BLaER1 treated with 17β-estradiol and CSF1 and Interleukin-3, amounts not matched to agents 10 nM and 100 nM (cell line): ENCODE measurements around the gene PCCA.

ENCODE experiments used
- H3K27ac ChIP-seq, 11 experiments: shearing (Covaris generic); formaldehyde crosslinking; 2 replicates each; pipeline ENCODE4 v1.8.1; 2022
- H3K27me3 ChIP-seq, 11 experiments: shearing (Covaris generic); formaldehyde crosslinking; 2 replicates each; pipeline ENCODE4 v1.8.1; 2022
- H3K36me3 ChIP-seq, 11 experiments: shearing (Covaris generic); formaldehyde crosslinking; 2 replicates each; pipeline ENCODE4 v1.8.1; 2022
- H3K4me1 ChIP-seq, 10 experiments: shearing (Covaris generic); formaldehyde crosslinking; 2 replicates each; pipeline ENCODE4 v1.8.1; 2022
- H3K4me2 ChIP-seq, 11 experiments: shearing (Covaris generic); formaldehyde crosslinking; 2 replicates each; pipeline ENCODE4 v1.8.1; 2022
- H3K4me3 ChIP-seq, 10 experiments: shearing (Covaris generic); formaldehyde crosslinking; 2 replicates each; pipeline ENCODE4 v1.8.1; 2022
- H3K9ac ChIP-seq, 11 experiments: shearing (Covaris generic); formaldehyde crosslinking; 2 replicates each; pipeline ENCODE4 v1.8.1; 2022
- H3K9me3 ChIP-seq, 11 experiments: shearing (Covaris generic); formaldehyde crosslinking; replicated peaks in 1 of 11; 2 replicates each; pipeline ENCODE4 v1.8.1; 2022
- H4K20me1 ChIP-seq, 11 experiments: shearing (Covaris generic); formaldehyde crosslinking; 2 replicates each; pipeline ENCODE4 v1.8.1; 2022
- Cebpa-rat ChIP-seq, 11 experiments: shearing (Covaris generic); IDR thresholded peaks; 2 replicates each; pipeline ENCODE4 v1.8.1; 2022

The PCCA gene

GRCh38 chr13:100460791-100461190 lies 371.9 kb downstream of the PCCA start:
- peaks cover 0 to 6% (median 0%) of the 10 kb centered on the region in 10 experiments; a peak in 3 of 20 replicates for H3K4me1 ChIP-seq
- no peaks in the 10 kb centered on the region for H3K27me3 ChIP-seq
- no peak overlapping the region for H3K9ac ChIP-seq
- no peak for TF ChIP-seq Cebpa-rat (IDR thresholded peaks at IDR 0.05)
- no peaks in the 10 kb centered on the region for H3K36me3 ChIP-seq
- no peak overlapping the region for H3K27ac ChIP-seq
- no peak overlapping the region for H3K4me3 ChIP-seq
- H3K9me3 ChIP-seq, result peaks cover 0 to 15% (median 6%) of the 10 kb centered on the region in 11 experiments; a peak in 12 of 22 replicates
- no peak overlapping the region for H3K4me2 ChIP-seq
- no peaks in the 10 kb centered on the region for H4K20me1 ChIP-seq

GRCh38 chr13:100461309-100462030 lies 372.6 kb downstream of the PCCA start:
- Histone ChIP-seq H3K36me3 (no peaks in the 10 kb centered on the region), H3K9me3 (peaks cover 0 to 11% (median 6%) of the 10 kb centered on the region in 11 experiments; a peak in 11 of 22 replicates), H3K27ac (no peak overlapping the region), H3K4me3 (no peak overlapping the region), H3K27me3 (no peaks in the 10 kb centered on the region), H3K4me1 (peaks cover 0 to 6% (median 0%) of the 10 kb centered on the region in 10 experiments; a peak in 3 of 20 replicates), H3K9ac (no peak overlapping the region), H3K4me2 (peak overlapping the region in 4 of 11 experiments; percentile 1 to 25 (median 10); a peak in 4 of 22 replicates), H4K20me1 (no peaks in the 10 kb centered on the region)
- TF ChIP-seq Cebpa-rat (IDR thresholded peaks at IDR 0.05), result no peak

GRCh38 chr13:100464006-100464405 lies 375.1 kb downstream of the PCCA start:
- no peaks in the 10 kb centered on the region for H4K20me1 ChIP-seq
- no peak overlapping the region for H3K4me3 ChIP-seq
- TF ChIP-seq Cebpa-rat (IDR thresholded peaks at IDR 0.05), result no peak
- peaks cover 0 to 16% (median 6%) of the 10 kb centered on the region in 11 experiments; a peak in 12 of 22 replicates for H3K9me3 ChIP-seq
- no peak overlapping the region for H3K27ac ChIP-seq
- no peak overlapping the region for H3K4me2 ChIP-seq
- peaks cover 0 to 6% (median 0%) of the 10 kb centered on the region in 10 experiments; a peak in 3 of 20 replicates for H3K4me1 ChIP-seq
- no peak overlapping the region for H3K9ac ChIP-seq
- no peaks in the 10 kb centered on the region for H3K36me3 ChIP-seq
- H3K27me3 ChIP-seq, result no peaks in the 10 kb centered on the region

DNA sequence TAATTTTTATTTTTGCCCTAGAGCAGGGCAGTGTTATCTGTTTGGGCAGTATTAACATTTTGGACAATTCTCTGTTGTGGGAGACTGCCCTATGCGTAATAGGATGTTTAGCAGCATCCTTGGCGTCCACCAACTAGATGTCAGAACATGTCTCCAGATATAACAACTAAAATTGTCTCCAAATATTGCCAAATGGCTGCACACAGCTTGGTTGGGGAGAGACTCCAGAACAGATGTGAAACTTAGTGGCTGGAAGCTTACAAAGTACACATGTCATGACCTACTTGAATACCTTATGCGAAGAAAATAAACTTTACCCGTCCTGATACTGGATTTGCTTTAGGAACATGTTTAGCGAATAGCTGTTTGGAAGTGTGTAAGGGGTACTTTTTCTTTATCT lies 376.7 kb downstream of the PCCA start:
- Histone ChIP-seq H4K20me1 (no peaks in the 10 kb centered on the region), H3K36me3 (no peaks in the 10 kb centered on the region), H3K9me3 (peaks cover 0 to 8% (median 0%) of the 10 kb centered on the region in 11 experiments; a peak in 3 of 22 replicates), H3K4me3 (no peak overlapping the region), H3K4me2 (no peak overlapping the region), H3K27me3 (no peaks in the 10 kb centered on the region), H3K27ac (no peak overlapping the region), H3K9ac (no peak overlapping the region), H3K4me1 (peaks cover 0 to 14% (median 0%) of the 10 kb centered on the region in 10 experiments; a peak in 3 of 20 replicates)
- TF ChIP-seq Cebpa-rat (IDR thresholded peaks at IDR 0.05), result no peak

DNA sequence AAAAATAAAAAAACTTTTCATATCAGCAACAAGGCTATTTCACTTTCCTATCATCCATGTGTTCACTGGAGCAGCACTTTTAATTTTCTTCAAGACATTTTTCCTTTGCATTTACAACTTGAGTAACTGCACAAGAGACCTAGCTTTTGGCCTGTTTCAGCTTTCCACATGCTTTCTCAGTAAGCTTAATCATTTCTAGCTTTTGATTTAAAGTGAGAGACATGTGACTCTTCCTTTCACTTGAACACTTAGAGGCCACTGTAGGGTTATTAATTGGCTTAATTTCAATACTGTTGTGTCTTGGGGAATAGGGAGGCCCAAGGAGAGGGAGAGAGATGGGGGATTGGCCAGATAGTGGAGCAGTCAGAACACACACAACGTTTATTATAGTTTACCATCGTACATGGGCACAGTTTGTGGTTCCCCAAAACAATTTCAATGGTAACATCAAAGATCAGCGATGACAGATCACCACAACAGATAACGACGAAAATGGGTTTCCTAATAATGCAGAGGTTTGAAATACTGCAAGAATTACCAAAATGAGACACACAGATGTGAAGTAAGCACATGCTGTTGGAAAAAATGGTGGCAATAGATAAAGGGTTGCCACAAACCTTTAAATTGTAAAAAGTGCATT lies 382.1 kb downstream of the PCCA start:
- no peak for TF ChIP-seq Cebpa-rat (IDR thresholded peaks at IDR 0.05)
- no peak overlapping the region for H3K4me3 ChIP-seq

GRCh38 chr13:100473087-100473486 lies 384.2 kb downstream of the PCCA start:
- Histone ChIP-seq H3K27me3 (no peaks in the 10 kb centered on the region), H3K9ac (no peak overlapping the region), H4K20me1 (no peaks in the 10 kb centered on the region), H3K27ac (no peak overlapping the region), H3K4me1 (0 out of 20 replicates have a peak, but pooled peaks cover 0 to 7% (median 0%) of the 10 kb centered on the region in 10 experiments), H3K4me3 (no peak overlapping the region), H3K36me3 (no peaks in the 10 kb centered on the region), H3K9me3 (peaks cover 0 to 4% (median 0%) of the 10 kb centered on the region in 11 experiments; a peak in 1 of 22 replicates), H3K4me2 (no peak overlapping the region)
- no peak for TF ChIP-seq Cebpa-rat (IDR thresholded peaks at IDR 0.05)

More for the DNA sequence above, 382.1 kb downstream of the PCCA start:
- H3K27me3 ChIP-seq, result no peaks in the 10 kb centered on the region
- no peak overlapping the region for H3K27ac ChIP-seq
- H3K9ac ChIP-seq, result no peak overlapping the region
- no peak overlapping the region for H3K4me2 ChIP-seq
- peaks cover 0 to 8% (median 0%) of the 10 kb centered on the region in 11 experiments; a peak in 3 of 22 replicates for H3K9me3 ChIP-seq
- H4K20me1 ChIP-seq, result no peaks in the 10 kb centered on the region
- 0 out of 20 replicates have a peak, but pooled peaks cover 0 to 7% (median 0%) of the 10 kb centered on the region in 10 experiments for H3K4me1 ChIP-seq
- no peaks in the 10 kb centered on the region for H3K36me3 ChIP-seq

DNA sequence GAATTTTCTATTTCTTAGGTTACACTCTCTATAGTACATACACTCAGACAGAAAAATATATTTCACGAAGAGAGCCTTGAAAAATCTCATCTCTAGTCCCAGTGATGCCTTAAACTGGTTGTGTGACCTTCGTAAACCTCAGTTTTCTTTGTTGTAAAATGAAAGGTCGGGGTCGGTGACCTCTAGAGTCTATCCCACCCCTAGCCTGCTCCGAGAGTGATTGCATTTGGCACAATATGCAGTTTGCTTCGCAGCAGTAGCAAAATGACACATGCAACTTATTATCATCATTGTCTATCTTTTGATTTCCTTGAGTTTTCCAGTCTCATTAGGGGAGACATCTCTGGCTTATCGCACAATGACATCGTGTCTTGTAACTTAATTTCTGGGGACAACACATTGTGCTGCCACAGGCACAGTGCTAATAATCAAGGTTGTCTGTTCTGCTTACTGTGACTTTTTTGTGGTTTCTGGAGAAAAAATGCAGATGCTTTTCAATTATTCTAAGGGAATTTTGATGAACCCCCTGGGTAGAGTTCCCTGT lies 384.7 kb downstream of the PCCA start:
- H4K20me1 ChIP-seq, result no peaks in the 10 kb centered on the region
- no peak for TF ChIP-seq Cebpa-rat (IDR thresholded peaks at IDR 0.05)

DNA sequence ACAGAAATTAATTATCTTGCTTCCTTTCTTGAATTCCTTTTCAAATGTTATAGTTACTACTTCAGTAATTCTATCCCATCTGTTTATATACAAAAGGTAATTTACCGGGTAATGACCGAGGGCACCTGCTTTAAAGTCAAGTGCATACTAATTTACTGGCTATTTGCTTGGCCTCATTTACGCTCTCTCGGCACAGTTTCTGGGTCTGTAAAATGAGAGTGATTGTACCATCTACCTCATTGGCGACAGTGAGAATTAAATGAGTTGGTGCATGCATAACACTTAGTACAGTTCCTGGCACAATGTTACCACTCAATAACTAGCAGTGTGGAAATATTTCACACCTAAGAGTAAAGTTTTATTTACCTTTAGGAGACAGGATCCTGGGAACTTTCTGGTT lies 388.1 kb downstream of the PCCA start:
- no peak overlapping the region for H3K4me3 ChIP-seq
- H3K4me1 ChIP-seq, result peaks cover 10 to 20% (median 16%) of the 10 kb centered on the region in 10 experiments
- H4K20me1 ChIP-seq, result no peaks in the 10 kb centered on the region
- H3K27me3 ChIP-seq, result no peaks in the 10 kb centered on the region
- no peaks in the 10 kb centered on the region for H3K9me3 ChIP-seq
- H3K9ac ChIP-seq, result no peak overlapping the region
- no peak overlapping the region for H3K27ac ChIP-seq
- H3K36me3 ChIP-seq, result no peaks in the 10 kb centered on the region
- H3K4me2 ChIP-seq, result no peak overlapping the region
- TF ChIP-seq Cebpa-rat (IDR thresholded peaks at IDR 0.05), result no peak

More for the DNA sequence above, 384.7 kb downstream of the PCCA start:
- no peaks in the 10 kb centered on the region for H3K36me3 ChIP-seq
- no peak overlapping the region for H3K27ac ChIP-seq
- H3K4me1 ChIP-seq, result 0 out of 20 replicates have a peak, but pooled peaks cover 0 to 7% (median 0%) of the 10 kb centered on the region in 10 experiments
- H3K4me3 ChIP-seq, result no peak overlapping the region
- H3K9me3 ChIP-seq, result 0 out of 22 replicates have a peak, but pooled peaks cover 0 to 4% (median 0%) of the 10 kb centered on the region in 11 experiments
- H3K4me2 ChIP-seq, result no peak overlapping the region
- no peaks in the 10 kb centered on the region for H3K27me3 ChIP-seq
- no peak overlapping the region for H3K9ac ChIP-seq
